ENCODE data around the gene PTPRJ. TPM values are rescaled to one million over a fixed set of nuclear protein-coding genes. Genes with fewer than 3 reads are reported as not detected.
A peak's percentile ranks its signal among the peaks of the same experiment; 100 is the strongest.

Gene PTPRJ
- total and polyA plus RNA-seq, 8 donors: 12.6 to 63.5 (median 16.6) TPM

GRCh38 chr11:48064306-48064705 lies 83.9 kb downstream of the PTPRJ start:
- H3K27ac ChIP-seq: peak overlapping the region; percentile 66 to 74

GRCh38 chr11:48066881-48067800 lies 86.8 kb downstream of the PTPRJ start:
- Histone ChIP-seq H3K36me3 (peaks cover 0 to 13% of the 10 kb centered on the region in 2 donors), H3K9me3 (no peaks in the 10 kb centered on the region), H3K27ac (peak overlapping the region in 1 of 2 donors; percentile 77), H3K27me3 (no peaks in the 10 kb centered on the region), H3K4me1 (peaks cover 17 to 63% of the 10 kb centered on the region in 2 donors), H3K4me3 (peak overlapping the region in 1 of 2 donors; percentile 30)
- DNase-seq (no peak), ATAC-seq (peak; percentile 20)
- intact Hi-C loops (cut with DNase I): no loop called here
- TF ChIP-seq, protein P1, sequence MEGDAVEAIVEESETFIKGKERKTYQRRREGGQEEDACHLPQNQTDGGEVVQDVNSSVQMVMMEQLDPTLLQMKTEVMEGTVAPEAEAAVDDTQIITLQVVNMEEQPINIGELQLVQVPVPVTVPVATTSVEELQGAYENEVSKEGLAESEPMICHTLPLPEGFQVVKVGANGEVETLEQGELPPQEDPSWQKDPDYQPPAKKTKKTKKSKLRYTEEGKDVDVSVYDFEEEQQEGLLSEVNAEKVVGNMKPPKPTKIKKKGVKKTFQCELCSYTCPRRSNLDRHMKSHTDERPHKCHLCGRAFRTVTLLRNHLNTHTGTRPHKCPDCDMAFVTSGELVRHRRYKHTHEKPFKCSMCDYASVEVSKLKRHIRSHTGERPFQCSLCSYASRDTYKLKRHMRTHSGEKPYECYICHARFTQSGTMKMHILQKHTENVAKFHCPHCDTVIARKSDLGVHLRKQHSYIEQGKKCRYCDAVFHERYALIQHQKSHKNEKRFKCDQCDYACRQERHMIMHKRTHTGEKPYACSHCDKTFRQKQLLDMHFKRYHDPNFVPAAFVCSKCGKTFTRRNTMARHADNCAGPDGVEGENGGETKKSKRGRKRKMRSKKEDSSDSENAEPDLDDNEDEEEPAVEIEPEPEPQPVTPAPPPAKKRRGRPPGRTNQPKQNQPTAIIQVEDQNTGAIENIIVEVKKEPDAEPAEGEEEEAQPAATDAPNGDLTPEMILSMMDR (IDR thresholded peaks at IDR 0.05): no peak

More at GRCh38 chr11:48064306-48064705, 83.9 kb downstream of the PTPRJ start:
- ATAC-seq (peak; percentile 10), DNase-seq (no peak)
- H3K27me3 ChIP-seq: no peaks in the 10 kb centered on the region
- TF ChIP-seq, protein P1 (IDR thresholded peaks at IDR 0.05): no peak
- peaks cover 17 to 76% of the 10 kb centered on the region in 2 donors for H3K4me1 ChIP-seq
- no peak overlapping the region for H3K4me3 ChIP-seq
- intact Hi-C loops (cut with DNase I): no loop called here
- H3K9me3 ChIP-seq: no peaks in the 10 kb centered on the region
- peaks cover 0 to 8% of the 10 kb centered on the region in 2 donors for H3K36me3 ChIP-seq

GRCh38 chr11:48073031-48073861 lies 92.9 kb downstream of the PTPRJ start:
- Histone ChIP-seq H3K27me3 (no peaks in the 10 kb centered on the region), H3K9me3 (no peaks in the 10 kb centered on the region), H3K27ac (no peak overlapping the region), H3K36me3 (peaks cover 0 to 13% of the 10 kb centered on the region in 2 donors), H3K4me1 (peaks cover 0 to 19% of the 10 kb centered on the region in 2 donors), H3K4me3 (no peak overlapping the region)
- TF ChIP-seq, protein P1 (IDR thresholded peaks at IDR 0.05): no peak
- no peak for ATAC-seq
- no peak for DNase-seq
- intact Hi-C loops (cut with DNase I): no loop called here

- no peaks in the 10 kb centered on the region for H3K27me3 ChIP-seq
- no peak overlapping the region for H3K27ac ChIP-seq
- H3K36me3 ChIP-seq: peaks cover 0 to 2% of the 10 kb centered on the region in 2 donors
- no peaks in the 10 kb centered on the region for H3K9me3 ChIP-seq
- peaks cover 0 to 24% of the 10 kb centered on the region in 2 donors for H3K4me1 ChIP-seq
- no peak overlapping the region for H3K4me3 ChIP-seq
- DNase-seq (no peak), ATAC-seq (no peak)
- intact Hi-C loops (cut with DNase I): no loop called here
- TF ChIP-seq, protein P1 (IDR thresholded peaks at IDR 0.05): no peak
These were observed 94.2 kb downstream of the PTPRJ start for GRCh38 chr11:48074425-48075181.
